ENCODE data around the gene MAPK1. TPM values are rescaled to one million over a fixed set of nuclear protein-coding genes. Genes with fewer than 3 reads are reported as not detected.
"Not testable (repeated sequence)": the region's sequence is repeated elsewhere in the genome, so short reads cannot be mapped to it uniquely, and the experiment has no call there.

The MAPK1 gene
- total and polyA plus RNA-seq, 4 donors = 87.7 to 183 (median 136) TPM

DNA sequence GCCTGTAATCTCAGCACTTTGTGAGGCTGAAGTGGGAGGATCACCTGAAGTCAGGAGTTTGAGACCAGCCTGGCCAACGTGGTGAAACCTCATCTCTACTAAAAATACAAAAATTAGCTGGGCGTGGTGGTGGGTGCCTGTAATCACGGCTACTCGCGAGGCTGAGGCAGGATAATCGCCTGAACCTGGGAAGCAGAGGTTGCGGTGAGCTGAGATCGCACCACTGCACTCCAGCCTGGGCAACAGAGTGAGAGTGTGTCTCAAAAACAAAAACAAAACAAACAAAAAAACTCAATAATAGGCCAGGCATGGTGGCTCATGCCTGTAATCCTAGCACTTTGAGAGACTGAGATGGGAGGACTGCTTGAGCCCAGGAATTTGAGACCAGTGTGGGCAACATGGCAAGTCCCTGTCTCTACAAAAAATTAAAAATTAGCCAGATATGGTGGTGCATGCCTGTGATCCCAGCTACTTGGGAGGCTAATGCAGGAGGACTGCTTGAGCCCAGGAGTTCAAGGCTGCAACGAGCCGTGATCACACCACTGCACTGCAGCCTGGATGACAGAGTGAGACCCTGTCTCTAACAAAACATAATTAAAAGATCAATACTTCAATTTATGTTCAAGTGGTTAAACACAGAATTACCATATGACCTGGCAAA lies 28.2 kb downstream of the MAPK1 start:
- WGBS (ENCODE audit: insufficient coverage) = 92% methylated on average over 2 of the region's 10 CpGs
- peaks cover 22% of the 10 kb centered on the region for H3K4me1 ChIP-seq (ENCODE audit: control insufficient read depth, insufficient read depth, low read length)
- not testable (repeated sequence) for H3K4me3 ChIP-seq (ENCODE audit: low read depth, low read length)

GRCh38 chr22:21837248-21837979 lies 30.0 kb downstream of the MAPK1 start:
- WGBS (ENCODE audit: insufficient coverage) = 0% methylated on average over 1 of the region's 4 CpGs
- H3K9me3 ChIP-seq (ENCODE audit: control insufficient read depth, insufficient read depth, low read length) = no peaks in the 10 kb centered on the region
- H3K36me3 ChIP-seq (ENCODE audit: control insufficient read depth, insufficient read depth, low read length) = no peaks in the 10 kb centered on the region
- H3K4me3 ChIP-seq (ENCODE audit: low read depth, low read length) = no peak overlapping the region
- H3K27me3 ChIP-seq (ENCODE audit: control insufficient read depth, insufficient read depth, low read length) = no peaks in the 10 kb centered on the region
- H3K27ac ChIP-seq (ENCODE audit: low read depth, low read length) = peak overlapping the region; percentile 89
- H3K4me1 ChIP-seq (ENCODE audit: control insufficient read depth, insufficient read depth, low read length) = peaks cover 23% of the 10 kb centered on the region
- peak in 2 of 6 donors; percentile 35 to 55 for DNase-seq (ENCODE audit: low read depth in 4 of 6, low spot score in 6 of 6)

More for the DNA sequence above, 28.2 kb downstream of the MAPK1 start:
- not testable (repeated sequence) for H3K27me3 ChIP-seq (ENCODE audit: control insufficient read depth, insufficient read depth, low read length); H3K36me3 ChIP-seq (ENCODE audit: control insufficient read depth, insufficient read depth, low read length); DNase-seq (ENCODE audit: low read depth in 4 of 6, low spot score in 6 of 6); H3K9me3 ChIP-seq (ENCODE audit: control insufficient read depth, insufficient read depth, low read length); H3K27ac ChIP-seq (ENCODE audit: low read depth, low read length)

DNA sequence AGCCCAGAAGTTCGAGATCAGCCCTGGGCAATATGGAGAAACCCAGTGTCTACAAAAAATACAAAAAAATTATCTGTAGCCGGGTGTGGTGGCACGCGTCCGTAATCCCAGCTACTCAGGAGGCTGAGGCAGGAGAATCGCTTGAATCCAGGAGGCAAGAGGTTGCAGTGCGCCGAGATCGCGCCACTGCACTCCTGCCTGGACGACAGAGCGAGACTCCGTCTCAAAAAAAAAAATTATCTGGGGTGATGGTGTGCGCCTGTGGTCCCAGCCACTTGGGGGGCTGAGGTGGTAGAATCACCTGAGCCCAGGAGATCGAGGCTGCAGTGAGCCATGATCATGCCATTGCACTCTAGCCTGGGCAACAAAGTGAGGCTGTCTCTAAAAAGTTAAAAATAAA lies 31.0 kb downstream of the MAPK1 start:
- H3K27ac ChIP-seq (ENCODE audit: low read depth, low read length); H3K9me3 ChIP-seq (ENCODE audit: control insufficient read depth, insufficient read depth, low read length); H3K4me3 ChIP-seq (ENCODE audit: low read depth, low read length); H3K27me3 ChIP-seq (ENCODE audit: control insufficient read depth, insufficient read depth, low read length); H3K36me3 ChIP-seq (ENCODE audit: control insufficient read depth, insufficient read depth, low read length); DNase-seq (ENCODE audit: low read depth in 4 of 6, low spot score in 6 of 6): not testable (repeated sequence)
- H3K4me1 ChIP-seq (ENCODE audit: control insufficient read depth, insufficient read depth, low read length) = peaks cover 25% of the 10 kb centered on the region
- 94% methylated on average over 14 of the region's 15 CpGs for WGBS (ENCODE audit: insufficient coverage)

GRCh38 chr22:21835378-21835777 lies 32.1 kb downstream of the MAPK1 start:
- Histone ChIP-seq H3K4me3 (ENCODE audit: low read depth, low read length) (no peak overlapping the region), H3K4me1 (ENCODE audit: control insufficient read depth, insufficient read depth, low read length) (peaks cover 25% of the 10 kb centered on the region), H3K36me3 (ENCODE audit: control insufficient read depth, insufficient read depth, low read length) (no peaks in the 10 kb centered on the region), H3K27me3 (ENCODE audit: control insufficient read depth, insufficient read depth, low read length) (no peaks in the 10 kb centered on the region), H3K27ac (ENCODE audit: low read depth, low read length) (no peak overlapping the region), H3K9me3 (ENCODE audit: control insufficient read depth, insufficient read depth, low read length) (no peaks in the 10 kb centered on the region)
- DNase-seq (ENCODE audit: low read depth in 4 of 6, low spot score in 6 of 6) = no peak
- WGBS (ENCODE audit: insufficient coverage) = no CpG with 5 or more reads among the region's 2 CpGs

DNA sequence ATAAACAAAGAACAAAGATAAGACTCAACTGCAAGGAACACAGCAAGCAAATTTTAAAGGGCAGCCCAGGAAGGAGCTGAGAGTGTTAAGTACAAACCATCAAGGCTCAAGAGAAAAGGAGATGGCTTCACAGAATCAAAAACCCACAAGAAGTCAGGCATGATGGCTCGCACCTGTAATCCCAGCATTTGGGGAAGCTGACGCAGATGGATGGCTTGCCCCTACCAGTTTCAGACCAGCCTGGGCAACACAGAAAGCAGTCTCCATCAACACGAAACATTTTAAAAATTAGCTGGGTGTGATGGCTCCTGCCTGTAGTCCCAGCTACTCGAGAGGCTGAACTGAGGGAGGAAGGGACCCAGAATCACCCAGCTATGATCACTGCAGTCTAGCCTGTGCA lies 32.6 kb downstream of the MAPK1 start:
- Histone ChIP-seq H3K9me3 (ENCODE audit: control insufficient read depth, insufficient read depth, low read length) (no peaks in the 10 kb centered on the region), H3K4me1 (ENCODE audit: control insufficient read depth, insufficient read depth, low read length) (peaks cover 25% of the 10 kb centered on the region), H3K27ac (ENCODE audit: low read depth, low read length) (no peak overlapping the region), H3K36me3 (ENCODE audit: control insufficient read depth, insufficient read depth, low read length) (no peaks in the 10 kb centered on the region), H3K4me3 (ENCODE audit: low read depth, low read length) (no peak overlapping the region), H3K27me3 (ENCODE audit: control insufficient read depth, insufficient read depth, low read length) (no peaks in the 10 kb centered on the region)
- DNase-seq (ENCODE audit: low read depth in 4 of 6, low spot score in 6 of 6) = no peak
- 60% methylated on average over 1 of the region's 4 CpGs for WGBS (ENCODE audit: insufficient coverage)

DNA sequence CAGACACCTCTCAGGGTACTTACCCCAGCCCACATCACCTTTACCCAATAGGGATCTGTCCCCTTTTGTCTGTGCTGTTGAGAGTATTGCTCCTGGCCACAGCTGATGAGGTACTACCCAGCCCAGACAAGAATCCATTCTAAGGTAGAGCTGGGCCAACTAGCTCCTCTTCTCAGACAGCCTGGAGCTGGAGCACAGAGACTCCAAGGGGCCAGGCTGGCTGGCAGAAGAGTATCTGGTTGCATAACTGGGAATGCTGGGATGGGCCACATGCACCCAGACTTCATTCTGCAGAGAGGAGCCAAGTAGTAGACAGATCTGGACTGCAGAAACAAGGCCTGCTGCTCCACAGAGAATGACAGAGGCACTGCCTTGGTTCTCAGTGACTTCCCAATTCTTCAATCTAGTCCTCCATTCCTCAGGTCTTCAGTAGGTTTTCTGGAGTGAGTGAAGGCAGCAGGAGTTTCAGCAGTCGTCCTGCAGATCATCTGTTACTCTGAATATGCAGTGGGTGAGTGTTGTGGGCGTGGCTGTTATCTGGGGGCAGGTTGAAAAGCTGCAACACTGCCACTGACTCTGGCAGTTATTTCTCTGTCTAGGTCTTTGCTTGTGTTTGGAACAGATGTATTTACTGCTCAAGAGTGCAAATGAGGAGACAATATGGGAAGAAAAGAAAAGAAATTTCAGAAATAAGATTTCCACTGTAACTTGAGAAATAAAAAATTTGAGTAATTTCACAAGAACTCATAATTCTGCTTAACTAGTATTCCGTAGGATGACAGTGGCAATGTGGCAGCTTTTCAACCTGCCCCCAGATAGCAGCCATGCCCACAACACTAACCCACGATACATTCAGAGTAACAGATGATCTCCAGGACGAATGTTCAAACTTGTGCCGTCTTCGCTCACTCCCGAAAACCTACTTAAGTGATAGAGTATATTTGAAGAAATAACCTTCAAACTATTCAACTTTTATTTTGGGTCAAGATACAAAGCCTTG lies 34.9 kb downstream of the MAPK1 start:
- no peaks in the 10 kb centered on the region for H3K36me3 ChIP-seq (ENCODE audit: control insufficient read depth, insufficient read depth, low read length)
- no peak overlapping the region for H3K27ac ChIP-seq (ENCODE audit: low read depth, low read length)
- no peak overlapping the region for H3K4me3 ChIP-seq (ENCODE audit: low read depth, low read length)
- no peaks in the 10 kb centered on the region for H3K9me3 ChIP-seq (ENCODE audit: control insufficient read depth, insufficient read depth, low read length)
- no peaks in the 10 kb centered on the region for H3K27me3 ChIP-seq (ENCODE audit: control insufficient read depth, insufficient read depth, low read length)
- WGBS (ENCODE audit: insufficient coverage) = 100% methylated on average over 1 of the region's 8 CpGs
- DNase-seq (ENCODE audit: low read depth in 4 of 6, low spot score in 6 of 6) = no peak
- peaks cover 18% of the 10 kb centered on the region for H3K4me1 ChIP-seq (ENCODE audit: control insufficient read depth, insufficient read depth, low read length)

GRCh38 chr22:21829523-21829922 lies 37.9 kb downstream of the MAPK1 start:
- DNase-seq (ENCODE audit: low read depth in 4 of 6, low spot score in 6 of 6) = no peak
- Histone ChIP-seq H3K36me3 (ENCODE audit: control insufficient read depth, insufficient read depth, low read length) (no peaks in the 10 kb centered on the region), H3K4me1 (ENCODE audit: control insufficient read depth, insufficient read depth, low read length) (peaks cover 6% of the 10 kb centered on the region), H3K27ac (ENCODE audit: low read depth, low read length) (no peak overlapping the region), H3K4me3 (ENCODE audit: low read depth, low read length) (no peak overlapping the region), H3K9me3 (ENCODE audit: control insufficient read depth, insufficient read depth, low read length) (no peaks in the 10 kb centered on the region), H3K27me3 (ENCODE audit: control insufficient read depth, insufficient read depth, low read length) (no peaks in the 10 kb centered on the region)
- no CpG with 5 or more reads among the region's 3 CpGs for WGBS (ENCODE audit: insufficient coverage)

DNA sequence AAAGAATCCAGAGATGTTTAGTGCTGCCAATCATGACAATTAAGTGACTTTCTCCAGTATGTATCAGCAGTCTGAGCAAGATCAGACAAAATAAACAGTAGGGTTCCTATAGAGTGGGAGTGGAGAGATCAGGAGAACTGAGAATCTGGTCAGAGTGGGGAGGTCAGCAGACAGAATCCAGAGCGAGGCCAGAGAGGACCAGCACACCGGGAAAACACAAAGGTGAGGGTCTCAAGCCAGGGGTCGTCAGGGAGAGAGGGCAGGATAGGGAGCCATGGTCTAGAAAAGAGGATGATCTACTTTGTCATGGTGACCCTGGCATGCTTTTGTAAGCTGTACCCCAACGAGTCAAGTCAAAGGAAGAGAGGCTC lies 39.2 kb downstream of the MAPK1 start:
- 85% methylated on average over 3 of the region's 4 CpGs for WGBS (ENCODE audit: insufficient coverage)
- Histone ChIP-seq H3K9me3 (ENCODE audit: control insufficient read depth, insufficient read depth, low read length) (no peaks in the 10 kb centered on the region), H3K36me3 (ENCODE audit: control insufficient read depth, insufficient read depth, low read length) (no peaks in the 10 kb centered on the region), H3K4me3 (ENCODE audit: low read depth, low read length) (no peak overlapping the region), H3K27ac (ENCODE audit: low read depth, low read length) (no peak overlapping the region), H3K4me1 (ENCODE audit: control insufficient read depth, insufficient read depth, low read length) (peaks cover 6% of the 10 kb centered on the region), H3K27me3 (ENCODE audit: control insufficient read depth, insufficient read depth, low read length) (no peaks in the 10 kb centered on the region)
- DNase-seq (ENCODE audit: low read depth in 4 of 6, low spot score in 6 of 6) = no peak

DNA sequence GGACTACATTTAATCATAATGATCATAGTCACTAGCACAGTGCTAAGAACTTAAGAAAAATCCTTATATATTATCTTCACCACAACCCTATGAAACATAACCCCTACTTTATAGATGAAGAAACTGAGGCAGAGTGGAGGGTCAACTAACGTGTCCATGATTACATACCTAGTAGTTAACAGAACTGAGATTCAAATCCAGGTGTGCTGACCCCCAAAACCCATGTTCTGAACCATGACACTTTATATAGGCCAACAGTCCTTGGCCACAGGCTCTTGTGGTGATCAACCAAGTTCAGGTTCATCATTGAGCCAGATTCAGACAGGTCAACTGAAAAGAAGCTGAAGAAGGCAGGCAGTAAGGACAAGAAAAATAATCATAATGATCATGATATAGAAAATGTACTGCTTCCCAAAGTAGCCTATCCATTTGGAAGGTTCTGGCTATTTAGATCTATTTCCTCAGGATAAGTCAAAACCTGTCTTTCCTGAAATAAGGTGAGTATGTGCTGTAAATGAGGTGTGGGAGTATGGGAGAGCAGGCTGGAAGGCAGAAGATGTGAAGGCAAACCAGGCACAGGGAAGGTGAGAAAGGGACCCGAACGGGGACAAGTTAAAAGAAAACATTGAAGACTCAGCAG lies 39.7 kb downstream of the MAPK1 start:
- 89% methylated on average over 2 of the region's 3 CpGs for WGBS (ENCODE audit: insufficient coverage)
- Histone ChIP-seq H3K27ac (ENCODE audit: low read depth, low read length) (no peak overlapping the region), H3K36me3 (ENCODE audit: control insufficient read depth, insufficient read depth, low read length) (no peaks in the 10 kb centered on the region), H3K9me3 (ENCODE audit: control insufficient read depth, insufficient read depth, low read length) (no peaks in the 10 kb centered on the region), H3K4me3 (ENCODE audit: low read depth, low read length) (no peak overlapping the region), H3K27me3 (ENCODE audit: control insufficient read depth, insufficient read depth, low read length) (no peaks in the 10 kb centered on the region), H3K4me1 (ENCODE audit: control insufficient read depth, insufficient read depth, low read length) (peaks cover 6% of the 10 kb centered on the region)
- no peak for DNase-seq (ENCODE audit: low read depth in 4 of 6, low spot score in 6 of 6)
